Measurements from ENCODE around the gene CEBPA.

Gene CEBPA

GRCh38 chr19:33251076-33251475, 51.3 kb downstream of the CEBPA start:
- no peak for DNase-seq (ENCODE audit: low read depth in 2 of 2)

GRCh38 chr19:33250500-33250899, 51.8 kb downstream of the CEBPA start:
- no peak for DNase-seq (ENCODE audit: low read depth in 2 of 2)

Measured in stimulated activated CD4-positive, alpha-beta T cell treated with anti-CD3 and anti-CD28 coated beads, Interleukin-1b, Interleukin-23, amount 100 ng/mL, for 4 hours (primary cell).